Smooth muscle cell (in vitro differentiated cells): ENCODE data around the gene MLXIPL. TPM values are rescaled to one million over a fixed set of nuclear protein-coding genes. Genes with fewer than 3 reads are reported as not detected.

Experiments used
- DNase-seq: peaks from one replicate; lab custom pipeline; 2025; ENCODE audit not compliant: unreplicated experiment; lab: John Stamatoyannopoulos, UW
- H2AFZ ChIP-seq: fragments of 200-600 bp; sonication (generic); 2 replicates; pipeline ENCODE4 v1.6.0; 2016; ENCODE audit warnings: antibody characterized with exemption, low read depth, mild to moderate bottlenecking
- H3F3A ChIP-seq: fragments of 200-600 bp; sonication (generic); 2 replicates; pipeline ENCODE4 v1.6.0; 2017; ENCODE audit warnings: antibody characterized with exemption, low read depth
- H3K27ac ChIP-seq: fragments of 200-600 bp; sonication (generic); 2 replicates; pipeline ENCODE4 v1.5.1; 2016; ENCODE audit warnings: low read depth, mild to moderate bottlenecking
- H3K27me3 ChIP-seq: fragments of 200-600 bp; sonication (generic); 2 replicates; pipeline ENCODE4 v1.6.1; 2016; ENCODE audit warnings: low read depth, mild to moderate bottlenecking
- H3K36me3 ChIP-seq: fragments of 200-600 bp; sonication (generic); 2 replicates; pipeline ENCODE4 v1.5.1; 2016; ENCODE audit warnings: low read depth
- H3K4me1 ChIP-seq: fragments of 200-600 bp; sonication (generic); 2 replicates; pipeline ENCODE4 v1.5.1; 2016; ENCODE audit warnings: low read depth
- H3K4me2 ChIP-seq: fragments of 200-600 bp; sonication (generic); 2 replicates; pipeline ENCODE4 v1.6.0; 2016; ENCODE audit warnings: mild to moderate bottlenecking
- H3K4me3 ChIP-seq: fragments of 200-600 bp; sonication (generic); 2 replicates; pipeline ENCODE4 v1.5.1; 2016; ENCODE audit warnings: mild to moderate bottlenecking
- H3K79me2 ChIP-seq: fragments of 200-600 bp; sonication (generic); 2 replicates; pipeline ENCODE4 v1.6.0; 2016; ENCODE audit warnings: low read depth, mild to moderate bottlenecking
- H3K9ac ChIP-seq: fragments of 200-600 bp; sonication (generic); 2 replicates; pipeline ENCODE4 v1.6.0; 2016; ENCODE audit warnings: low read depth
- H3K9me3 ChIP-seq: fragments of 200-600 bp; sonication (generic); replicated peaks from 2 replicates; pipeline ENCODE4 v1.5.1; 2016; ENCODE audit warnings: low read depth
- H4K20me1 ChIP-seq: fragments of 200-600 bp; sonication (generic); 2 replicates; pipeline ENCODE4 v1.6.0; 2016; ENCODE audit warnings: low read depth
- CTCF ChIP-seq: fragments of 200-600 bp; sonication (generic); IDR thresholded peaks from 2 replicates; pipeline ENCODE4 v1.5.1; 2017; ENCODE audit warnings: borderline replicate concordance, mild to moderate bottlenecking, antibody characterized with exemption; ENCODE audit not compliant: insufficient read depth, poor library complexity, severe bottlenecking
- WGBS: methylation state at CpG from one replicate; pipeline ENCODE4 v1.1.7; 2016; ENCODE audit warnings: low lambda C conversion rate; 5-methylcytosine and 5-hydroxymethylcytosine counted together
- polyA plus RNA-seq: library from polyadenylated mRNA; unstranded; fragments of >200 nt; fragmentation: Nextera tagmentation; extraction: Ambion mirVana; gene quantifications from 2 replicates; pipeline ENCODE4 v1.2.1, GENCODE V29; 2016
- total RNA-seq: library from RNA; depleted of rRNA; stranded (reverse); fragments of >200 nt; gene quantifications from 2 replicates; pipeline ENCODE4 v1.2.3, GENCODE V29; 2014

MLXIPL gene
- total and polyA plus RNA-seq, 2 experiments from 2014 or later: not detected

GRCh38 chr7:73642834-73643233 lies 18.5 kb upstream of the MLXIPL start:
- no peaks in the 10 kb centered on the region for H3F3A ChIP-seq
- no peak overlapping the region for H2AFZ ChIP-seq
- WGBS: 94% methylated on average over 2 of the region's 2 CpGs
- no peak overlapping the region for H3K27ac ChIP-seq
- no peak overlapping the region for H3K9ac ChIP-seq
- H4K20me1 ChIP-seq: no peaks in the 10 kb centered on the region
- no peaks in the 10 kb centered on the region for H3K79me2 ChIP-seq
- H3K27me3 ChIP-seq: peaks cover 35% of the 10 kb centered on the region
- H3K4me3 ChIP-seq: no peak overlapping the region
- no peak overlapping the region for H3K4me2 ChIP-seq
- no peaks in the 10 kb centered on the region for H3K36me3 ChIP-seq
- TF ChIP-seq CTCF: no peak
- H3K9me3 ChIP-seq: no peaks in the 10 kb centered on the region
- peaks cover under 1% of the 10 kb centered on the region for H3K4me1 ChIP-seq
- no peak for DNase-seq

- Histone ChIP-seq H4K20me1 (no peaks in the 10 kb centered on the region), H3K27ac (no peak overlapping the region), H3K9me3 (no peaks in the 10 kb centered on the region), H2AFZ (no peak overlapping the region), H3K9ac (no peak overlapping the region), H3K4me1 (no peaks in the 10 kb centered on the region), H3F3A (no peaks in the 10 kb centered on the region), H3K27me3 (no peaks in the 10 kb centered on the region), H3K36me3 (no peaks in the 10 kb centered on the region), H3K4me3 (no peak overlapping the region), H3K79me2 (no peaks in the 10 kb centered on the region), H3K4me2 (no peak overlapping the region)
- no peak for TF ChIP-seq CTCF
- WGBS: 88% methylated on average over 3 of the region's 3 CpGs
- no peak for DNase-seq
Observed at GRCh38 chr7:73638911-73639310, 14.6 kb upstream of the MLXIPL start.

GRCh38 chr7:73635428-73636200 lies 11.3 kb upstream of the MLXIPL start:
- DNase-seq: no peak
- no peaks in the 10 kb centered on the region for H3K79me2 ChIP-seq
- H3K9ac ChIP-seq: no peak overlapping the region
- H3F3A ChIP-seq: no peaks in the 10 kb centered on the region
- H3K27me3 ChIP-seq: peaks cover 7% of the 10 kb centered on the region
- H3K36me3 ChIP-seq: no peaks in the 10 kb centered on the region
- 94% methylated on average over 8 of the region's 8 CpGs for WGBS
- H4K20me1 ChIP-seq: no peaks in the 10 kb centered on the region
- no peak overlapping the region for H3K4me2 ChIP-seq
- TF ChIP-seq CTCF: no peak
- H3K27ac ChIP-seq: no peak overlapping the region
- no peak overlapping the region for H2AFZ ChIP-seq
- H3K4me3 ChIP-seq: no peak overlapping the region
- no peaks in the 10 kb centered on the region for H3K9me3 ChIP-seq
- H3K4me1 ChIP-seq: no peaks in the 10 kb centered on the region

GRCh38 chr7:73633844-73634243 lies 9.5 kb upstream of the MLXIPL start:
- 94% methylated on average over 8 of the region's 8 CpGs for WGBS
- Histone ChIP-seq H3F3A (no peaks in the 10 kb centered on the region), H2AFZ (no peak overlapping the region), H3K4me2 (no peak overlapping the region), H3K9ac (no peak overlapping the region), H3K4me3 (no peak overlapping the region), H3K27ac (no peak overlapping the region), H3K4me1 (no peaks in the 10 kb centered on the region), H4K20me1 (no peaks in the 10 kb centered on the region), H3K27me3 (peaks cover 7% of the 10 kb centered on the region), H3K9me3 (no peaks in the 10 kb centered on the region), H3K36me3 (no peaks in the 10 kb centered on the region), H3K79me2 (no peaks in the 10 kb centered on the region)
- no peak for TF ChIP-seq CTCF
- DNase-seq: no peak
